HUDEP-2 (cell line): ENCODE results near the gene SH2D2A.

Source experiments
- DNase-seq, 76 experiments: peaks; one replicate each; lab custom pipeline; 2025; ENCODE audit not compliant: unreplicated experiment in 76 of 76; lab: John Stamatoyannopoulos, UW

Gene SH2D2A

DNA sequence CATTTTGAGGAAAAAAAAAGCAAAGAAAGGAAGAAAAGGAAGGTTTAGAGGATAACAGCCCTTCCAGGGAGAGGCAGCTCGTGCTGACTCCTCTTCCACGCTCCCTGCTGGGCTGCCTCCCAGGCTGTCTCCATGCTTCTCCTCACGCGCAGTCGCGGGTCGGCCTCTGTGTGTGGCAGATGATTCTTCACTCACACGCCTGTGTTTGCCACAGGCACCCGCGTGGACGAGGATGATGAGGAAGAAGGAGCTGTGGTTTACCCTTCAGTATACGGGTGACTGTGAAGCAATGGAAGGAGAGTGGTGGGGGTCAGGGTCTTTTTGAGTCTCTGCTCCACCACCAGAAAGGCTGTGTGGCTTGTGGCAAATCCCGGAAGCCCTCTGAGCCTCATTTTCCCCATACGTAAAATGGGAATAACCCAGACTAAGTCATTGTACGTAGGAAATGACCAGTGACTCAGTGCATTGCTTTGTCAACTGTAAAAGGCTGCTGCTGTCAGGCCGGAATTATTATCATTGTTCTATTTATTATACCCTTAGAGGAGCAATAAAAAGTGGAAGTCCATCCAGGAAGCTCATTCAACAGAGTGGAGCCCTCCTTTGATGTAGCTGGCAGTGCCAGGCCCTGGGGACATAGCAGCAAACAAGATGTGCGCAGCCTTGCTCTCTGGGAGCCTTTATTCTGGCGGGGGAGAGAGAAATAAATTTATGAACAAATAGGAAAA, 11.9 kb upstream of the SH2D2A start:
- DNase-seq: no peak

DNA sequence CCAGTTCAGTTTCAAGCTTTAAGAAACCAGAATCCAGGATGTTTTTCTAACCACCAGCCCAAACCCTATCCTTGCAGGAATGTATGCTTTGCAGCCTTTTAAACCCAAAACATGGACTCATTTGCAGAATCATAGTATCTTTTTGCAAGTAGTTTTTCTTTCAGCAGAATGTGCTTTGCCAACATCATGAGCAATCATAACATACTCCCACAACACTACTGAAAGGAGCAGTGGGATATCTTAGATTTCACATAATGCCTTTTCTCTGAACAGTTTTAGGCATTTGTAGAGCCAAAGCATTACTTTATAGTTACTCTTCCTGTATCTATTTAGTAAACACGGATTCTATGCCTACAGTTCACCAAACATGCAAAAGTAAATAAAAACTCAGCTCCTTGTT, 10.0 kb upstream of the SH2D2A start:
- DNase-seq: no peak

DNA sequence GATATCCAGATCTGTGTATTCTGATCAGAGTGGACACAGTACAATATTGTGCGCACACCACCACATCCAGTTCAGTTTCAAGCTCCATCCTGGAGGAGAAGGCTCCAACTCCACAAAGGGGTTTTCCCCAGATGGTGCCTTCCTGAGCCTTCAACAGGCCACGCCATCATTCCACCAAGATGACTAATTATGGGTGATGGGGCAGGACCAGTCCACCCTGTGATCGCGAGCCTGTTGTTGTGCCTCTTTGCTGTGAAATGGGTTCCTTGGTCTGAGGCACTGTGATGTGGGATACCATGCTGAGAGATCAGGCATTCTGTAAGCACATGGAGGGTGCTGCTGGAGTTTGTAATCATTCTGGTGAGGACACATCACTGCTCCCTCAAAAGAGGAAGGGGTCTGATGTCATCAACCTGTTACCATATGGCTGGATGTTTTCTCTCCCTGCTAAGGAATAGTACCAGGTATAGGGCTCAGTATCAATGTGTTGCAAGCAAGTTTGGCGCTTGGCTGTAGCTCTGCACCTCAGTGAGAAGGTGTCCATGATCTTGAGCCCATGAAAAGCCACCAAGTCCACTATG, 6.7 kb upstream of the SH2D2A start:
- no peak for DNase-seq

DNA sequence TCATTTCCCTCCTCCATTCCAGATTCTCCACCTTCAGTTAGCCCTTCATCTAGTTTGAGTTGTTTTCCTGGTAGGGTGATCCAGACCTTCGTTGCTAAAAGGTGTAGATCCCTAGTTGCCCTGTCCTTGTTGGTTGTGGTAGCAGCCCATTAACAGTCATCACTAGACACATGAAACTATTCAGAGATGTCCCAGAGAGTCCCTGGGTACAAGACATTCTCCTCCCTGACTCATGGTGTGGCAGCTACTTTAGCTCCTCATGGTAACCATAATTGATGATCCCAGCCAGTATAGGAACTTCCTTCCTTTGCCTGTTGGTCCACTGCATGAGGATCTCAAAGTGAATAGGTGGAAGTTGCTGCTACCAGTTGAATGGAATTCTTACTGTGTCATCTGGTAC, 6.0 kb upstream of the SH2D2A start:
- DNase-seq: no peak

- DNase-seq: no peak
Measured at GRCh38 chr1:156821801-156822200, 5.2 kb upstream of the SH2D2A start.

GRCh38 chr1:156815961-156816422, 656 bp downstream of the SH2D2A start:
- no peak for DNase-seq

GRCh38 chr1:156815307-156815826, 1.3 kb downstream of the SH2D2A start:
- no peak for DNase-seq

DNA sequence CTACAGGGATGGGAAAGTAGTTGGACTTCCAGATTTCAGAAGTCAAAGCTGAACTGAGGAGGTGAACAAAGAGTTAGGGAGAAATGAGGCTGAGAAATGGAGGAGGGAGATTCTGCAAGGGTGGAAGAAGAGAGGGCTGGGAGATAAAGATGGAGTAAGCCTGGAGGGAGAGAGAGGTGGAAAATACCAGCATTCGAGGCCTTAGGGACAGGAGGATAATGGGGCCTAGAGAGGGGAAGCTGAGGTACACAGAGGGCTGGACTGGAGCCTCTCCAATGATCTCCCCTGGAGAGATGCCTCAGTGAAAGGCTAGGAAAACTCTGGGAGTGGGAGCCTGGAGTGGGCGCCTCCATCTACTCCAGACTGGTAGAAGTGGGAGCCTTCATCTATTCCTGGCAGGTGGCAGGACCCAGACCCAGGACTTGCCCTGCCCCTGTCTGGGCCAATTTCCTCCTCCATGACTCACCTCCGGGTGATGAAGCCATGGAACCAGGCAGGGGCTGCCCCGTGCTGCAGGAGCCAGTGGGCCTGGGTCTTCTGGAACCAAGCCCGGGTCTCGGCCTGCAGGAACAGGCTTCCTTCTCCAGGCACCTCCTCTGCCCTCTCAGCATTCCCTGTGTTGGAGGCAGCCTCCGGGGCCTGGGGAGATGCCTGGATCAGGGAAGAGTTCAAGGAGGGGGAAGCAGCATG, 1.9 kb downstream of the SH2D2A start:
- DNase-seq: no peak

- DNase-seq: peak in 44 of 76 experiments; percentile 8 to 67 (median 36)
Measured at GRCh38 chr1:156813750-156814570, 2.7 kb downstream of the SH2D2A start.

GRCh38 chr1:156813298-156813697, 3.4 kb downstream of the SH2D2A start:
- no peak for DNase-seq

- no peak for DNase-seq
Measured at GRCh38 chr1:156812293-156812990, 4.2 kb downstream of the SH2D2A start.

DNA sequence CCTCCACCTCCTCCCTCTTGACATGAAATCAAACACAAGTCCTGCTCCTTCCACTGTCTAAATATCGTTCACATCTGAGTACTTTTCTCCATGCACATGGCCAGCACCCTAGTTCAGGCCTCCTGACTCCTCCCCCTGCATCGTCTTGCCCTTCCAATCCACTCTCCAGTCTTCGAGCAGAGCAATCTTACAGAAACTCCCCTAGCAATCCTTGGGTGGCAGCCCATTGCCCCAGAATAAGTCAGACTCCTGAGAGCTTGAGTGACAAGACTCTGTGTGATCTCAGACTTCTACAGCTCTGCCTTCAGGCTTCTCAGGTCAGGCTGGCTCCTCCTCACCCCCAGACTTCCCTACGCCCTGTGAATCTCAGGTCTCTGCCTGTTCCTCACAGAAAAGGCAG, 5.5 kb downstream of the SH2D2A start:
- no peak for DNase-seq

GRCh38 chr1:156809711-156810366, 6.8 kb downstream of the SH2D2A start:
- no peak for DNase-seq

GRCh38 chr1:156809281-156809680, 7.4 kb downstream of the SH2D2A start:
- no peak for DNase-seq

DNA sequence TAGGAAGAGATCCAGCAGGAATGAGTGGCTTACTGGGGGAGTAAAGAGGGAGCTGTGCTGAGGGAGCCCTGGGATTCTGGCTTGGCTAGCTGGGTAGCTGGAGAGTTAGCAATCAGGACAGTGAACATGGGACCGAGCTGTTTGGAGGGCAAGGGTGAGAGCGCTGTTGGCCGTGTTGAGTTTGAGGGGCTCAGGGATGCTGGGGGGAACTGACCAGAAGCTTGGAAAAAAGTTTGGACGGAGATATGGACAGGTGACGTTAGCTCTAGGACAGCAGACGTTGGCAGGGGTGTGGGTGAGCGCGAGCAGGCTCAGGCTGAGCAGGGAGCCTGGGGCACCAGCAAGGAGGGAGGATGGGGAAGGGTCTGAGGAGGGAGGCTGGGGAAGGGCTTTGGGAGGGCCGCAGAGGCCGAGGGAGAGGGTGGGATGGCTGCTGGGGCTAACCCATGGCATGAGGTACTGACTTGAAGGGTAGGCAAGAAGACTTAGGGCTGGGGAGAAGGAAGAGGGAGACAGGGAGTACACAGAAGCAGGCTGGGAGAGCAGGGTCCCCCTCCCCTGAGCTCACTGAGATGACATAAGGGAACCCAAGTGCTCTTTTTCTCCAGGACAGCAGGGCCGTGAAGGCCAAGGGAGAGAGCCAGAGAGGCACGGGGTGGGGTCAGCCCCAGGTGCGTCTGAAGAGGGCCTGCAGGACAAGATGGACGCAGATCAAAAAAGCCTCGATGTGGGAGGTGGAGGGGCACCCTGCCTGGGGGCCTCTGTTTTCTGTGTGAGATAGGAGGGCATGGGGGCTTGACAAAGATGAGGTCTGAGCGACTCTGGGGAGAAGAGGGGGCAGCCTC, 8.2 kb downstream of the SH2D2A start:
- DNase-seq: no peak

- DNase-seq: no peak
Measured at GRCh38 chr1:156807627-156808026, 9.0 kb downstream of the SH2D2A start.

- DNase-seq: no peak
Measured at GRCh38 chr1:156806512-156807440, 9.9 kb downstream of the SH2D2A start.
